ENCODE data around the gene MMP25. TPM values are rescaled to one million over a fixed set of nuclear protein-coding genes. Genes with fewer than 3 reads are reported as not detected.

MMP25 gene
- total and polyA plus RNA-seq, 10 of the 15 experiments (the other 5 are each of a cell fraction or from before 2014, with no cell fraction given): 0.03 to 0.36 (median 0.13) TPM; not detected in 1

GRCh38 chr16:3106205-3106928 is 60.0 kb downstream of the MMP25 start (continued):
- TF ChIP-seq ZBTB4 (CRISPR knock-in tag; IDR thresholded peaks at IDR 0.05): no peak
- TF ChIP-seq CHD1 (IDR thresholded peaks at IDR 0.05; ENCODE audit: low read depth, low read length): no peak
- TF ChIP-seq RAD51 (IDR thresholded peaks at IDR 0.05): no peak
- TF ChIP-seq HDAC6 (IDR thresholded peaks at IDR 0.05; ENCODE audit: unreplicated experiment): no peak
- no peak for TF ChIP-seq HSF1 (IDR thresholded peaks at IDR 0.05; ENCODE audit: low read depth, low read length)
- TF ChIP-seq BACH1 (IDR thresholded peaks at IDR 0.05; ENCODE audit: borderline replicate concordance): peak; percentile 36; the same call in 1 of the 2 replicates
- peak; percentile 14 for TF ChIP-seq MEF2B (IDR thresholded peaks at IDR 0.05; ENCODE audit: partially characterized antibody, poor library complexity, severe bottlenecking)
- TF ChIP-seq KDM1A (IDR thresholded peaks at IDR 0.05; ENCODE audit: borderline replicate concordance): no peak
- peak; percentile 89 for TF ChIP-seq SIN3A (IDR thresholded peaks at IDR 0.05; ENCODE audit: low read depth, low read length)
- TF ChIP-seq NR2C1 (IDR thresholded peaks at IDR 0.05): peak; percentile 67
- no peak for TF ChIP-seq RELA (IDR thresholded peaks at IDR 0.05; ENCODE audit: borderline replicate concordance, partially characterized antibody)
- peak; percentile 83; the same call in 1 of the 2 replicates for TF ChIP-seq PML (IDR thresholded peaks at IDR 0.05; ENCODE audit: low read length)
- TF ChIP-seq IRF3 (IDR thresholded peaks at IDR 0.05): no peak
- TF ChIP-seq EZH2 (IDR thresholded peaks at IDR 0.05; ENCODE audit: borderline replicate concordance, control insufficient read depth, low read depth, low read length): no peak
- TF ChIP-seq LARP7 (IDR thresholded peaks at IDR 0.05): peak; percentile 89
- TF ChIP-seq SMAD5 (IDR thresholded peaks at IDR 0.05; ENCODE audit: low read depth): peak; percentile 51; the same call in 1 of the 2 replicates
- peak; percentile 40 for TF ChIP-seq SP1 (IDR thresholded peaks at IDR 0.05; ENCODE audit: low read depth, low read length)
- TF ChIP-seq USF1 (IDR thresholded peaks at IDR 0.05; ENCODE audit: borderline replicate concordance, extremely low read length, insufficient read depth, low read depth, low read length): no peak
- TF ChIP-seq ZSCAN29 (IDR thresholded peaks at IDR 0.05): no peak
- TF ChIP-seq MXI1 (IDR thresholded peaks at IDR 0.05; ENCODE audit: low read depth, low read length): peak; percentile 88
- peak; percentile 74 for TF ChIP-seq NR2F1 (conservative IDR thresholded peaks at IDR 0.05)
- TF ChIP-seq RUNX3 (IDR thresholded peaks at IDR 0.05; ENCODE audit: low read length): 0 out of 2 replicates have a peak, but pooled peaks have one; percentile 7
- TF ChIP-seq NFYA (IDR thresholded peaks at IDR 0.05; ENCODE audit: borderline replicate concordance, low read depth, low read length): no peak
- TF ChIP-seq E2F4 (IDR thresholded peaks at IDR 0.05; ENCODE audit: low read depth, low read length): no peak
